ENCODE measurements around the gene NFIC. TPM values are rescaled to one million over a fixed set of nuclear protein-coding genes. Genes with fewer than 3 reads are reported as not detected.
"Not testable (repeated sequence)": the region's sequence is repeated elsewhere in the genome, so short reads cannot be mapped to it uniquely, and the experiment has no call there.

The NFIC gene
- total RNA-seq, 4 donors from 2014 or later = 102 to 236 (median 158) TPM

DNA sequence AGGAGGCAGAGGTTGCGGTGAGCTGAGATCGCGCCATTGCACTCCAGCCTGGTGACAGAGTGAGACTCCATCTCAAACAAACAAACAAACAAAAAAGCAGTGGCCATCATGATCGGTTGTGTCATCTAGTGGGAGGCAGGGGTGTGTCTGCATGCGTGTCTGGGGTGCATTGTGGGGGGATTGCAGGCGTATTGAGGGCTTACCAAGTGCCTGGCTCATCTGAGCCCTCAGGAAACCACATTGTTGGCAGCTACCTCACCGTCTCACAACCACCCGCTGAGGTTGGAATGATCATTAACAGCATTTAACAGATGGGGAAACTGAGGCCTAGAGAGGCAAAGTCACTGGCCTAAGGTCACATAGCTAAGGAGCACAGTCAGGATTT lies 30.5 kb downstream of the NFIC start:
- 49 to 54% methylated on average over 8 of the region's 8 CpGs for WGBS, 2 donors
- no peak overlapping the region for H3K4me3 ChIP-seq (ENCODE audit: low read depth, poor library complexity, severe bottlenecking)
- no peak for DNase-seq (ENCODE audit: low spot score in 2 of 2)
- intact Hi-C loops (cut with DNase I; ENCODE audit: low total_unique reads) = no loop called here
- TF ChIP-seq, protein P1, sequence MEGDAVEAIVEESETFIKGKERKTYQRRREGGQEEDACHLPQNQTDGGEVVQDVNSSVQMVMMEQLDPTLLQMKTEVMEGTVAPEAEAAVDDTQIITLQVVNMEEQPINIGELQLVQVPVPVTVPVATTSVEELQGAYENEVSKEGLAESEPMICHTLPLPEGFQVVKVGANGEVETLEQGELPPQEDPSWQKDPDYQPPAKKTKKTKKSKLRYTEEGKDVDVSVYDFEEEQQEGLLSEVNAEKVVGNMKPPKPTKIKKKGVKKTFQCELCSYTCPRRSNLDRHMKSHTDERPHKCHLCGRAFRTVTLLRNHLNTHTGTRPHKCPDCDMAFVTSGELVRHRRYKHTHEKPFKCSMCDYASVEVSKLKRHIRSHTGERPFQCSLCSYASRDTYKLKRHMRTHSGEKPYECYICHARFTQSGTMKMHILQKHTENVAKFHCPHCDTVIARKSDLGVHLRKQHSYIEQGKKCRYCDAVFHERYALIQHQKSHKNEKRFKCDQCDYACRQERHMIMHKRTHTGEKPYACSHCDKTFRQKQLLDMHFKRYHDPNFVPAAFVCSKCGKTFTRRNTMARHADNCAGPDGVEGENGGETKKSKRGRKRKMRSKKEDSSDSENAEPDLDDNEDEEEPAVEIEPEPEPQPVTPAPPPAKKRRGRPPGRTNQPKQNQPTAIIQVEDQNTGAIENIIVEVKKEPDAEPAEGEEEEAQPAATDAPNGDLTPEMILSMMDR (IDR thresholded peaks at IDR 0.05) = no peak
- no peak for TF ChIP-seq POLR2A (IDR thresholded peaks at IDR 0.05)

DNA sequence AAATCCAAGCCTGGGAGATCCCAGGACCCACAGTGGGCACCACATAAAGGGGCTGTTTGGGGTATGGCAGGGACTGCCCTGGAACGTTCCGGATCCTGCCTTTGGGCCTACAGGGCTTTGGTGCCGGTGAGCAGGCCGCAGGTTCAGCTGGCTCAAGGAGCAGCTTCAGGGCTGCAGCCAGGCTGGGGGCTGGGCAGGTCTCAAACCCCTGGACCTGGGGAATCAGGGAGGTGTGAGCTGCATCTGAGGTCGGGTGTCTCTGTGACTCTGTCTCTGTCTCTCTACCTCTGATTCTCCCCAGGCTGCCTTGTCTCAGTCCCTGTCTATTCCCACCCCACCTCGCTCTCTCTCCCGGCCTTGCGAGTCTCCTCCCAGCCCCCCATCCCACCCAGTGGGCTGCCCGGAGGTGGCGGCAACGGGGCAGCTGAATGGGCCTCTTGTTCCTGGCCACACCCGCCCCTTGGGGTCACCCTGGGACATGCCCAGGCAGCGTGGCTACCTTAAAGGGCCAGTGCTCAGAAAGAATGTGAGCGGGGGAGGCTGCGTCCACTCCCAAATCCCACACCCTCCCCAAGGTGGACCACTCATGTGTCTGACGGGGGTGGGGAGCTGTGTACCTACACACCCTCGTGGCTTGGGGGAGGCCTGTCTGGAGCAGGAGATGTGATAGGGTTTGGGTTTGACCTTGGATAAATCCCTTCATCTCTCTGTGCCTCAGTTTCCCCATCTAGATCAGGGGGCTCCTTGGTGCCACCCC lies 31.1 kb downstream of the NFIC start:
- no peak for DNase-seq (ENCODE audit: low spot score in 2 of 2)
- intact Hi-C loops (cut with DNase I; ENCODE audit: low total_unique reads) = no loop called here
- TF ChIP-seq POLR2A (IDR thresholded peaks at IDR 0.05) = no peak
- TF ChIP-seq, protein P1 (IDR thresholded peaks at IDR 0.05) = no peak
- no peak overlapping the region for H3K4me3 ChIP-seq (ENCODE audit: low read depth, poor library complexity, severe bottlenecking)
- WGBS, 2 donors = 29 to 31% methylated on average over 15 to 16 of the region's 17 CpGs

DNA sequence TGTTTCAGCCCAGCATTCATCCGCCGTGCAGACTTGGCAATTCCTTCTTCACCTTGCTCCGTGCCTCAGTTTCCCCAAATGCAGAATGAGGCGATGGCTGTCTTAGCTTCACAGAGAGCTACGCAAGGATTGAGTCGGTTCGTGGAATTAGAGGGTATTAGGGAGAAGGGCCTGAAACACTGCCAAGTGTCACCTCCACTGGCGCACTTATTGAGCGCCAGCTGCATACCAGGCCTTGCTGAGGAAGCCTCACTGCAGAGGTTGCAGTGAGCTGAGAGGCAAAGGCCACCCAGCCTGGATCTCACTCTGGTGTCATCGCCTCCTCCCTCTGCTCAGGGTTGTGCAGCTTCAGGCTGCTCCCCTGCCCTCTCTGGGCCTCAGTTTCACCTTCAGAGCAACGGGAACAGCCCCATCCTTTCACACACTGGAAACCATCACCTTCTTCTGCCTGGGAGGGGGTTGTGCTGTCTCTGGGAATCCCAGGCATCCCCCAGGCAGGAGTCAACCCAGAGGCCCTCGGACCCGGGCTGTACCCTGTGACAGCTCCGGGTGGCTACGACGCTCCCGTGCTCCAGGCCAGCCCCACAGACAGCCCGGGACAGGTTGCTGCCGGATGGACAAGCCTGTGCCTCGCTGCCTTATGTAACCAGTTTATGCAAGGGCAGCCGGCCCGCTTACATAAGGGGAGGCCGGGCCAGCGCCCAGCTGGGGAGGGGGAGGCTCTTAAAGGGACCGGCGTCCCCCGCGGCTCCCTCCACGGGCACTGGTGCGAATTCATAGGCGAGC lies 31.9 kb downstream of the NFIC start:
- intact Hi-C loops (cut with DNase I; ENCODE audit: low total_unique reads) = no loop called here
- TF ChIP-seq POLR2A (IDR thresholded peaks at IDR 0.05) = no peak
- TF ChIP-seq, protein P1 (IDR thresholded peaks at IDR 0.05) = no peak
- peak; percentile 69 to 96 for DNase-seq (ENCODE audit: low spot score in 2 of 2)
- no peak overlapping the region for H3K4me3 ChIP-seq (ENCODE audit: low read depth, poor library complexity, severe bottlenecking)
- WGBS, 2 donors = 33 to 43% methylated on average over 20 to 30 of the region's 31 CpGs

DNA sequence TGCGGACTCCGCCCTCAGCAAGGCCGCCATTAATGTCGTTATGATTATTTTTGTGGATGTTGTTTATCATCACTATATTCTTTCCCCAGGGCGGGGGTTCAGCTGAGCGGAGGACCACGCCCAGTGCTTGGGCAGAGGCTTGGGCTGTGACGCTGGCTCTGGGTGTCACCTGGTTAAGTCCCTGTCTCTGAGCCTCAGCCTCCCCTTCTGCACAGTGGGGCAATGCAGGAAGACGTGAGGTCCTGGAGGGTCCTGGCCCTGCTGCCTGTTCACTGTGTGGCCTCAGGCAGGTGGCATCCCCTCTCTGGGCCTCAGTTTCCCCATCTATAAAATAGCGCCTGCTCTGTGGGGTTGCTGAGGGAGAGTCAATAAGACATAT lies 32.5 kb downstream of the NFIC start:
- no peak for TF ChIP-seq POLR2A (IDR thresholded peaks at IDR 0.05)
- TF ChIP-seq, protein P1 (IDR thresholded peaks at IDR 0.05) = no peak
- intact Hi-C loops (cut with DNase I; ENCODE audit: low total_unique reads) = no loop called here
- no peak for DNase-seq (ENCODE audit: low spot score in 2 of 2)
- H3K4me3 ChIP-seq (ENCODE audit: low read depth, poor library complexity, severe bottlenecking) = no peak overlapping the region
- WGBS, 2 donors = 28 to 35% methylated on average over 10 of the region's 10 CpGs

DNA sequence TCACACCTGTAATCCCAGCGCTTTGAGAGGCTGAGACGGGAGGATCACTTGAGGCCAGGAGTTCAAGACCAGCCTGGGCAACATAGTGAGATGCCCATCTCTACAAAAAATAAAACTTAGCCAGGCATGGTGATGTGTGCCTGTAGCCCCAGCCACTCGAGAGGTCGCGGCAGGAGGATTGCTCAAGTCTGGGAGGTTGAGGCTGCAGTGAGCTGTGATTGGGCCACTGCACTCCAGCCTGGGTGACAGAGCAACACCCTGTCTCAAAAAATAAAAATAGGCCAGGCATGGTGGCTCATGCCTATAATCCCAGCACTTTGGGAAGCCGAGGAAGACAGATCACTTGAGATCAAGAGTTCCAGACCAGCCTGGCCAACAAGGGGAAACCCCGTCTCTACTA lies 32.9 kb downstream of the NFIC start:
- 61 to 63% methylated on average over 7 of the region's 7 CpGs for WGBS, 2 donors
- DNase-seq (ENCODE audit: low spot score in 2 of 2); intact Hi-C loops (cut with DNase I; ENCODE audit: low total_unique reads); H3K4me3 ChIP-seq (ENCODE audit: low read depth, poor library complexity, severe bottlenecking): not testable (repeated sequence)

DNA sequence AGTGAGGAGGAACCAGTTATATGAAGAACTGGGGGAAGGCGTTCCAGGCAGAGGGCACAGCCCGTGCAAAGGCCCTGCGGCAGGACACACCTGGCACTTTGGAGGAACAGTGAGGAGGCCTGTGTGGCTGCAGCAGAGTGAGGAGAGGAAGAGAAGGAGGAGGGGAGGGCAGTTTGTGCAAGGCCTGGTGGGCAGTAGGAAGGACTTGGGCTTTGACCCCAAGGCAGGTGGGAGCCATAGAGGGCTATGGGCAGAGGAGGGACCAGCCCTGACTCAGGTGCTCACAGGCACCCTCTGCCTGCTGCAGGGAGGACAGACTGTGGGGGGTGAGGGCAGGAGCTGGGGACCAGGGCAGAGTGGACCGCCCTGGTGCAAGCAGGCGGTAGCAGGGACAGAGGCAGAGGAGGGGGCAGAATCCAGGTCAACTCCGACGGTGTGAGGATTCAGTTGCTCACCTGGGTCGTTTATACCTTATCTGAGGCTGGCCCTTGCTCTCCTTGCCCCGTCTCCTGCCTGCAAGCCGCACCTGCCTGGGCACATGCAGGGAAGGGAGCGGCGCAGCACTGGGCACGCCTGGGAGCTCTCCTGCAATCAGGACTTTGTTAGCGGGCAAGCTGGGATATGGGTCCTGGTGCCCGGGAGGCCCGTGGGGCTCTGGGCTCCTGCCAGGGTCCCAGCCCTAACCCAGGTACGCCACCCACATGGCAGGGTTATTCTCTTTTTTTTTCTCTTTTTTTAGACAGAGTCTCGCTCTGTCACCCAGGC lies 34.8 kb downstream of the NFIC start:
- DNase-seq (ENCODE audit: low spot score in 2 of 2) = no peak
- intact Hi-C loops (cut with DNase I; ENCODE audit: low total_unique reads) = no loop called here
- no peak overlapping the region for H3K4me3 ChIP-seq (ENCODE audit: low read depth, poor library complexity, severe bottlenecking)
- TF ChIP-seq, protein P1 (IDR thresholded peaks at IDR 0.05) = no peak
- no peak for TF ChIP-seq POLR2A (IDR thresholded peaks at IDR 0.05)
- WGBS, 2 donors = 58 to 73% methylated on average over 18 of the region's 18 CpGs
